HG03354 (cell line): ENCODE results near the gene HMCN2.

Experiments used
- ATAC-seq: cut with Tn5 transposase; IDR thresholded peaks from one replicate; pipeline ENCODE4 v1.9.1; 2021; ENCODE audit warnings: mild to moderate bottlenecking; ENCODE audit not compliant: unreplicated experiment, poor library complexity, severe bottlenecking

HMCN2 gene

GRCh38 chr9:130302785-130303612 lies 37.4 kb downstream of the HMCN2 start:
- ATAC-seq: no peak

- ATAC-seq: no peak
These were observed 38.1 kb downstream of the HMCN2 start for GRCh38 chr9:130303613-130304055.

- ATAC-seq: no peak
These were observed 38.6 kb downstream of the HMCN2 start for GRCh38 chr9:130304116-130304515.

- ATAC-seq: no peak
These were observed 39.1 kb downstream of the HMCN2 start for GRCh38 chr9:130304643-130305042.

GRCh38 chr9:130305381-130305780 lies 39.8 kb downstream of the HMCN2 start:
- ATAC-seq: no peak

- no peak for ATAC-seq
These were observed 41.5 kb downstream of the HMCN2 start for GRCh38 chr9:130306823-130307666.

GRCh38 chr9:130307667-130307943 lies 42.0 kb downstream of the HMCN2 start:
- ATAC-seq: no peak

- ATAC-seq: no peak
These were observed 42.6 kb downstream of the HMCN2 start for GRCh38 chr9:130308081-130308571.

- no peak for ATAC-seq
These were observed 44.3 kb downstream of the HMCN2 start for GRCh38 chr9:130309689-130310455.

GRCh38 chr9:130310456-130310855 lies 44.9 kb downstream of the HMCN2 start:
- no peak for ATAC-seq

- no peak for ATAC-seq
These were observed 45.4 kb downstream of the HMCN2 start for GRCh38 chr9:130311003-130311402.

- no peak for ATAC-seq
These were observed 46.0 kb downstream of the HMCN2 start for GRCh38 chr9:130311408-130312140.

GRCh38 chr9:130313103-130313858 lies 47.7 kb downstream of the HMCN2 start:
- no peak for ATAC-seq

- no peak for ATAC-seq
These were observed 50.1 kb downstream of the HMCN2 start for GRCh38 chr9:130315446-130316226.

- ATAC-seq: no peak
These were observed 50.9 kb downstream of the HMCN2 start for GRCh38 chr9:130316430-130316829.

GRCh38 chr9:130319300-130319699 lies 53.7 kb downstream of the HMCN2 start:
- ATAC-seq: no peak

GRCh38 chr9:130319944-130320712 lies 54.6 kb downstream of the HMCN2 start:
- no peak for ATAC-seq
